Measurements from ENCODE around the gene MED14. TPM values are rescaled to one million over a fixed set of nuclear protein-coding genes. Genes with fewer than 3 reads are reported as not detected.

Gene MED14
- total RNA-seq, 1 donor = 24.8 TPM

Other genes with a start within 250 kb of the MED14 start
- gene ATP6AP2, start 154.6 kb downstream of the MED14 start, total RNA-seq (ENCODE audit: low replicate concordance) = 113 and 143 TPM in 2 replicates
- gene MPC1L, start 112.1 kb downstream of the MED14 start, total RNA-seq (ENCODE audit: low replicate concordance) = not detected in 2 replicates
- gene CXorf38, start 88.0 kb downstream of the MED14 start, total RNA-seq (ENCODE audit: low replicate concordance) = 2.8 and 10.0 TPM in 2 replicates